ENCODE data around the gene EIF2AK2.

DNA sequence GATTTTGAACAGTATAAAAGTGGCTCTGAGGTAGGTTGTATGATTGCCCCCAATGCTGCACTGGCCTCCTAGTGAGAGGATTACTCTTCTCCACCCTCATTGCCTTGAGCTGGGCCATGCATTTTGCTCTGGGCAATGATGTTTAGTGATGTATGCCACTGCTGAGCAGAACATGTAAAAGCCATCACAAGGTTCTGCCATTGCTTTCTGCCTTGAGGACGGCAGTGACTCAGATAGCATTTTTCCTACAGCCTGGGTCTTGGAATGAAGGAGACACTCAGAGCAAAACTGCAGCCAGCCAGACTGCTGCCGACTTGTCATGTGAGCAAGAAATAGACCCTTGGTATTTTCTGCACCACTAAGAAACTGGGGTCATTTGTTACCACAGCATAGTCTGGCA is 44.8 kb downstream of the EIF2AK2 start:
- TF ChIP-seq CTCF (IDR thresholded peaks at IDR 0.05) (no peak), POLR2AphosphoS5 (IDR thresholded peaks at IDR 0.05; ENCODE audit: insufficient read depth in 1 of 2, low read depth in 1 of 2) (no peak)
